ENCODE measurements around the gene PCDH11X.
"Not testable (repeated sequence)": the region's sequence is repeated elsewhere in the genome, so short reads cannot be mapped to it uniquely, and the experiment has no call there.

DNA sequence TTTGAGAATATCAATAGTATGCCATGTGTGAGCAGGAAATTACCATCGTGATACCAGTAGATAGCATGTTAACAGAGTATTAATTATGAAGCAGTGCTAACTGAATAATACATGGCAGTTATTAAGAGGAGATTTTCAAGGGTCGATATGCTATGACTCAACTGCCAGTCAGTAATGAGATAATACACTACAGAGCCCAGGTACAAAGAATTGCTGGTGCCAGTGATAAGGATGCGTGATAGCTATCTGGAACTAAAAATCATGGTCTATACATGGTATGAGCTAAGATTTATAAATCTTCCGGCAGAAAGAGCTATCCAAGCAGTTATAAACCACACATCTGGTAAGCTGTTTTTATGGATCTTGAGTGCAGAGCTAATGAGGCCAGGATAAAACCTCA is 31.7 kb upstream of the PCDH11X start:
- TF ChIP-seq POLR2A (IDR thresholded peaks at IDR 0.05; ENCODE audit: low read length); GATA1 (IDR thresholded peaks at IDR 0.05; ENCODE audit: low read depth, low read length): not testable (repeated sequence)

Data from erythroblast (primary cell).